Measurements from ENCODE around the gene HIVEP2.

DNA sequence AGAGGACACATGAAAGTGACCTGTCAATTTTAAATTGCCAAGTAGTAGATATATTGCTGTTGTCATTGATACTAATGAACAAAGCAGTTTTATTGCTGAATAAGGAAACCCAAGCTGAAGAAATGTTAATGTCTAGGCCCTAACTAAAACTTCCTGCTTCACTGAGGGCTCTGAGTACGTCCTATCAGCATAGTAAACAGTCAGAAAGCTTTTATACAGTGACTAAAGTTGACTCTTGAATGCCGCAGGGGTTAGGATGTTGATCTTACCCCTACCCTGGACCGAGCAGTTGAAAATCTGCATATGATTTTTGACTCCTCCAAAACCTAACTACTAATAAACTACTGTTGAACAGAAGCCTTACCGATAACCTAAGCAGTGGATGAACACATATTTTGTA, 149.0 kb downstream of the HIVEP2 start:
- TF ChIP-seq POLR2A (IDR thresholded peaks at IDR 0.05) (no peak), POLR2AphosphoS5 (IDR thresholded peaks at IDR 0.05) (no peak)
- TF ChIP-seq, protein P1, sequence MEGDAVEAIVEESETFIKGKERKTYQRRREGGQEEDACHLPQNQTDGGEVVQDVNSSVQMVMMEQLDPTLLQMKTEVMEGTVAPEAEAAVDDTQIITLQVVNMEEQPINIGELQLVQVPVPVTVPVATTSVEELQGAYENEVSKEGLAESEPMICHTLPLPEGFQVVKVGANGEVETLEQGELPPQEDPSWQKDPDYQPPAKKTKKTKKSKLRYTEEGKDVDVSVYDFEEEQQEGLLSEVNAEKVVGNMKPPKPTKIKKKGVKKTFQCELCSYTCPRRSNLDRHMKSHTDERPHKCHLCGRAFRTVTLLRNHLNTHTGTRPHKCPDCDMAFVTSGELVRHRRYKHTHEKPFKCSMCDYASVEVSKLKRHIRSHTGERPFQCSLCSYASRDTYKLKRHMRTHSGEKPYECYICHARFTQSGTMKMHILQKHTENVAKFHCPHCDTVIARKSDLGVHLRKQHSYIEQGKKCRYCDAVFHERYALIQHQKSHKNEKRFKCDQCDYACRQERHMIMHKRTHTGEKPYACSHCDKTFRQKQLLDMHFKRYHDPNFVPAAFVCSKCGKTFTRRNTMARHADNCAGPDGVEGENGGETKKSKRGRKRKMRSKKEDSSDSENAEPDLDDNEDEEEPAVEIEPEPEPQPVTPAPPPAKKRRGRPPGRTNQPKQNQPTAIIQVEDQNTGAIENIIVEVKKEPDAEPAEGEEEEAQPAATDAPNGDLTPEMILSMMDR (IDR thresholded peaks at IDR 0.05), result no peak

Data from stomach (tissue), 4 donors.